SK-N-SH (cell line): ENCODE measurements around the gene CCDC6. TPM values are rescaled to one million over a fixed set of nuclear protein-coding genes. Genes with fewer than 3 reads are reported as not detected.

Experiments
- CTCF ChIA-PET: fragments of 300-600, 350-600 bp; formaldehyde crosslinking; extraction: SDS; loops from one replicate; lab custom pipeline; 2021; lab: Yijun Ruan, JAX
- POLR2A ChIA-PET: fragments of 350-600 bp; sonication (Branson Sonifier 250); formaldehyde crosslinking; extraction: SDS; loops from one replicate; lab custom pipeline; 2020; ENCODE audit warnings: antibody characterized with exemption, inconsistent platforms; lab: Yijun Ruan, JAX
- DNase-seq: peaks from one replicate; pipeline ENCODE4 v3.0.0; 2012
- H2AFZ ChIP-seq: fragments of 200-600 bp; sonication (generic); 2 replicates; pipeline ENCODE4 v1.8.1; 2016; ENCODE audit warnings: antibody characterized with exemption, mild to moderate bottlenecking, low read depth
- H3F3A ChIP-seq: fragments of 200-600 bp; sonication (generic); replicated peaks from 2 replicates; pipeline ENCODE3; 2016; ENCODE audit warnings: antibody characterized with exemption, mild to moderate bottlenecking; ENCODE audit not compliant: insufficient read depth
- H3K27ac ChIP-seq, 2 experiments: fragments of 200-500 bp in 1 of 2; fragments of 200-600 bp in 1 of 2; sonication (Bioruptor generic) in 1 of 2; sonication (generic), shearing (Covaris generic) in 1 of 2; 2 replicates each; pipeline versions ENCODE4 v1.5.1 to v1.6.1; 2014 to 2016; ENCODE audit warnings: low read depth in 2 of 2, inconsistent platforms in 1 of 2, low read length in 1 of 2, mild to moderate bottlenecking in 1 of 2, mixed read lengths in 1 of 2
- H3K27me3 ChIP-seq: fragments of 200-600 bp; sonication (generic), shearing (Covaris generic); 2 replicates; pipeline ENCODE4 v1.6.1; 2016; ENCODE audit warnings: mixed run types; ENCODE audit not compliant: insufficient read depth
- H3K36me3 ChIP-seq, 2 experiments: fragments of 200-500 bp in 1 of 2; fragments of 200-600 bp in 1 of 2; sonication (Bioruptor generic) in 1 of 2; sonication (generic) in 1 of 2; replicated peaks in 1 of 2; 2 replicates each; pipeline versions ENCODE3 to v1.5.1; 2014 to 2016; ENCODE audit warnings: low read length in 1 of 2, mild to moderate bottlenecking in 1 of 2; ENCODE audit not compliant: insufficient read depth in 2 of 2, control insufficient read depth in 1 of 2
- H3K4me1 ChIP-seq, 2 experiments: fragments of 200-500 bp in 1 of 2; fragments of 200-600 bp in 1 of 2; sonication (Bioruptor generic) in 1 of 2; sonication (generic), shearing (Covaris generic) in 1 of 2; 2 replicates each; pipeline versions ENCODE4 v1.5.1 to v1.6.1; 2014 to 2016; ENCODE audit warnings: low read depth in 1 of 2, low read length in 1 of 2, mixed run types in 1 of 2; ENCODE audit not compliant: insufficient read depth in 2 of 2, control insufficient read depth in 1 of 2
- H3K4me2 ChIP-seq: fragments of 200-600 bp; sonication (generic), shearing (Covaris generic); 2 replicates; pipeline ENCODE4 v1.6.1; 2017; ENCODE audit warnings: mixed run types
- H3K4me3 ChIP-seq, 2 experiments: fragments of 200-500 bp in 1 of 2; fragments of 200-600 bp in 1 of 2; sonication (Bioruptor generic) in 1 of 2; sonication (generic), shearing (Covaris generic) in 1 of 2; 2 replicates each; pipeline versions ENCODE4 v1.5.1 to v1.8.1; 2014 to 2016; ENCODE audit warnings: low read depth in 2 of 2, inconsistent platforms in 1 of 2, low read length in 1 of 2, mild to moderate bottlenecking in 1 of 2, mixed read lengths in 1 of 2, moderate library complexity in 1 of 2
- H3K79me2 ChIP-seq: fragments of 200-600 bp; sonication (generic); 2 replicates; pipeline ENCODE4 v1.8.1; 2017; ENCODE audit warnings: mild to moderate bottlenecking; ENCODE audit not compliant: insufficient read depth
- H3K9ac ChIP-seq: fragments of 200-600 bp; sonication (generic); 2 replicates; pipeline ENCODE4 v1.6.1; 2017; ENCODE audit warnings: mixed run types
- H3K9me2 ChIP-seq: fragments of 200-600 bp; sonication (generic); 2 replicates; pipeline ENCODE4 v1.6.1; 2017; ENCODE audit warnings: mixed run types
- H3K9me3 ChIP-seq: fragments of 200-600 bp; sonication (generic); 2 replicates; pipeline ENCODE4 v1.6.1; 2017; ENCODE audit warnings: mixed run types, mild to moderate bottlenecking, moderate library complexity
- H4K20me1 ChIP-seq: fragments of 200-600 bp; sonication (generic); 2 replicates; pipeline ENCODE4 v1.6.1; 2017; ENCODE audit warnings: mild to moderate bottlenecking, mixed run types; ENCODE audit not compliant: insufficient read depth
- CHD2 ChIP-seq: fragments of 150-350 bp; IDR thresholded peaks from 2 replicates; pipeline ENCODE4 v1.6.1; 2018; ENCODE audit warnings: low read length; ENCODE audit not compliant: partially characterized antibody
- EZH2phosphoT487 ChIP-seq: fragments of 200-600 bp; sonication (generic); IDR thresholded peaks from 2 replicates; pipeline ENCODE4 v1.6.1; 2017; ENCODE audit warnings: low read depth, mixed run types, mild to moderate bottlenecking, antibody characterized with exemption, moderate library complexity, borderline replicate concordance
- FOSL2 ChIP-seq: IDR thresholded peaks from 2 replicates; pipeline ENCODE4 v1.4.0; 2012; ENCODE audit warnings: low read depth, mild to moderate bottlenecking, moderate library complexity, borderline replicate concordance
- FOXJ3 ChIP-seq: sonication (generic); formaldehyde crosslinking; IDR thresholded peaks from 2 replicates; pipeline ENCODE4 v1.5.1; 2020; ENCODE audit warnings: mild to moderate bottlenecking, missing genetic modification reagents
- FOXM1 ChIP-seq: IDR thresholded peaks from 2 replicates; pipeline ENCODE4 v1.4.0; 2012; ENCODE audit warnings: low read depth, mild to moderate bottlenecking
- IRF3 ChIP-seq: fragments of 150-350 bp; IDR thresholded peaks from 2 replicates; pipeline ENCODE4 v1.6.1; 2016; ENCODE audit warnings: mild to moderate bottlenecking, low read depth, low read length
- JUND ChIP-seq: IDR thresholded peaks from 2 replicates; pipeline ENCODE4 v1.4.0; 2012
- MAX ChIP-seq: IDR thresholded peaks from 2 replicates; pipeline ENCODE4 v1.4.0; 2012; ENCODE audit warnings: low read depth
- MEF2A ChIP-seq: IDR thresholded peaks from 2 replicates; pipeline ENCODE4 v1.4.0; 2012; ENCODE audit warnings: low read depth, borderline replicate concordance
- MXI1 ChIP-seq: IDR thresholded peaks from 2 replicates; pipeline ENCODE4 v1.6.1; 2012; ENCODE audit warnings: mild to moderate bottlenecking, low read depth, low read length, improper control_type of control experiment
- NFIC ChIP-seq: IDR thresholded peaks from 2 replicates; pipeline ENCODE4 v1.4.0; 2012; ENCODE audit warnings: borderline replicate concordance
- POLR2AphosphoS5 ChIP-seq: IDR thresholded peaks from 2 replicates; pipeline ENCODE4 v1.6.1; 2012; ENCODE audit warnings: low read depth, low read length
- REST ChIP-seq: IDR thresholded peaks from 2 replicates; pipeline ENCODE4 v1.6.1; 2012; ENCODE audit warnings: mild to moderate bottlenecking, low read depth, low read length, moderate library complexity
- RFX5 ChIP-seq: IDR thresholded peaks from 2 replicates; pipeline ENCODE4 v1.6.1; 2012; ENCODE audit warnings: mild to moderate bottlenecking, improper control_type of control experiment, low read length
- RXRA ChIP-seq: IDR thresholded peaks from 2 replicates; pipeline ENCODE4 v1.4.0; 2012; ENCODE audit warnings: low read depth, mild to moderate bottlenecking, borderline replicate concordance
- USF1 ChIP-seq: IDR thresholded peaks from 2 replicates; pipeline ENCODE4 v1.4.0; 2012; ENCODE audit warnings: low read depth, borderline replicate concordance
- polyA plus RNA-seq, 3 experiments: library from polyadenylated mRNA; depleted of rRNA; stranded (reverse); fragments of >200 nt; gene quantifications; 2 replicates each; pipeline ENCODE4 v1.2.3, GENCODE V29; 2012
- TF ChIP-seq, protein P1 (sequence below): fragments of 150-350 bp; IDR thresholded peaks from 2 replicates; pipeline ENCODE4 v1.6.1; 2017; ENCODE audit warnings: antibody characterized with exemption, low read length, low read depth, borderline replicate concordance

CCDC6 gene
- polyA plus RNA-seq, 1 of the 3 experiments (the other 2 are of a cell fraction): 10.8 TPM

- no peak for TF ChIP-seq CHD2
- TF ChIP-seq MEF2A: no peak
- no peak for TF ChIP-seq REST
- TF ChIP-seq FOXJ3 (CRISPR knock-in tag): no peak
- TF ChIP-seq POLR2AphosphoS5: no peak
- TF ChIP-seq IRF3: no peak
- no peak for TF ChIP-seq MXI1
- TF ChIP-seq RXRA: no peak
- no peak for TF ChIP-seq JUND
- TF ChIP-seq, protein P1, sequence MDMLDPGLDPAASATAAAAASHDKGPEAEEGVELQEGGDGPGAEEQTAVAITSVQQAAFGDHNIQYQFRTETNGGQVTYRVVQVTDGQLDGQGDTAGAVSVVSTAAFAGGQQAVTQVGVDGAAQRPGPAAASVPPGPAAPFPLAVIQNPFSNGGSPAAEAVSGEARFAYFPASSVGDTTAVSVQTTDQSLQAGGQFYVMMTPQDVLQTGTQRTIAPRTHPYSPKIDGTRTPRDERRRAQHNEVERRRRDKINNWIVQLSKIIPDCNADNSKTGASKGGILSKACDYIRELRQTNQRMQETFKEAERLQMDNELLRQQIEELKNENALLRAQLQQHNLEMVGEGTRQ: no peak
- TF ChIP-seq MAX: no peak
- TF ChIP-seq NFIC: no peak
- TF ChIP-seq FOSL2: no peak
- TF ChIP-seq RFX5: no peak
- no peak for TF ChIP-seq EZH2phosphoT487
- TF ChIP-seq USF1: no peak
- TF ChIP-seq FOXM1: no peak
- H4K20me1 ChIP-seq: no peaks in the 10 kb centered on the region
These were observed 7.3 kb upstream of the CCDC6 start for GRCh38 chr10:59913547-59914237.

More at GRCh38 chr10:59913547-59914237, 7.3 kb upstream of the CCDC6 start:
- H3K4me1 ChIP-seq: no peaks in the 10 kb centered on the region
- no peaks in the 10 kb centered on the region; the same call in none of the 2 replicates for H3K9me3 ChIP-seq
- peaks cover 4% of the 10 kb centered on the region for H3F3A ChIP-seq
- H3K4me3 ChIP-seq: no peak overlapping the region
- DNase-seq: no peak
- no peaks in the 10 kb centered on the region for H3K79me2 ChIP-seq
- CTCF ChIA-PET: no interaction called here
- H3K27ac ChIP-seq: no peak overlapping the region
- no peak overlapping the region for H3K4me2 ChIP-seq
- H3K9ac ChIP-seq: no peak overlapping the region
- no peaks in the 10 kb centered on the region for H3K9me2 ChIP-seq
- POLR2A ChIA-PET: no interaction called here
- no peaks in the 10 kb centered on the region for H3K27me3 ChIP-seq
- H3K36me3 ChIP-seq: no peaks in the 10 kb centered on the region
- H2AFZ ChIP-seq: no peak overlapping the region
